ENCODE results near the gene CACHD1.

CACHD1 gene

GRCh38 chr1:64681043-64681442 is 211.1 kb downstream of the CACHD1 start:
- Histone ChIP-seq H3K4me3 (ENCODE audit: low read depth, low read length) (no peak overlapping the region), H4K12ac (ENCODE audit: low read depth, low read length) (no peak overlapping the region), H3K79me1 (ENCODE audit: low read length) (no peaks in the 10 kb centered on the region), H4K91ac (ENCODE audit: low read depth, low read length) (no peak overlapping the region), H3K23ac (ENCODE audit: low read length) (no peak overlapping the region), H3K27ac (ENCODE audit: low read depth, low read length) (no peak overlapping the region), H3K4ac (ENCODE audit: low read depth, low read length) (no peak overlapping the region), H2BK12ac (ENCODE audit: low read length) (no peak overlapping the region), H3K9me3 (ENCODE audit: insufficient read depth, low read depth, low read length) (no peaks in the 10 kb centered on the region), H3K4me1 (ENCODE audit: control insufficient read depth in 1 of 2, insufficient read depth in 2 of 2, low read length in 2 of 2) (peaks cover 0 to 4% of the 10 kb centered on the region in 2 experiments), H4K8ac (ENCODE audit: low read depth, low read length) (no peak overlapping the region), H3K36me3 (ENCODE audit: control insufficient read depth in 1 of 2, insufficient read depth in 2 of 2, low read length in 2 of 2) (no peaks in the 10 kb centered on the region), H2BK5ac (ENCODE audit: low read depth, low read length, poor library complexity) (no peak overlapping the region), H3K18ac (ENCODE audit: low read length) (no peak overlapping the region), H2AFZ (ENCODE audit: insufficient read depth, low read length, poor library complexity) (no peak overlapping the region), H2AK5ac (ENCODE audit: low read length) (no peak overlapping the region), H3K14ac (ENCODE audit: low read length) (no peak overlapping the region), H3K27me3 (ENCODE audit: insufficient read depth, low read length) (no peaks in the 10 kb centered on the region), H2BK120ac (ENCODE audit: insufficient read depth, low read length, poor library complexity) (no peak overlapping the region), H3K4me2 (ENCODE audit: low read length) (no peak overlapping the region), H3K9ac (ENCODE audit: low read length) (no peak overlapping the region), H3K79me2 (ENCODE audit: control insufficient read depth, insufficient read depth, low read length, poor library complexity) (no peaks in the 10 kb centered on the region)
- DNase-seq: no peak
- no CpG with 5 or more reads among the region's 5 CpGs for WGBS (ENCODE audit: extremely low coverage, insufficient coverage, insufficient read length)

- no peak overlapping the region for H2BK120ac ChIP-seq (ENCODE audit: insufficient read depth, low read length, poor library complexity)
- WGBS (ENCODE audit: extremely low coverage, insufficient coverage, insufficient read length): no CpG with 5 or more reads among the region's 2 CpGs
- H3K4me2 ChIP-seq (ENCODE audit: low read length): no peak overlapping the region
- H3K4me1 ChIP-seq (ENCODE audit: control insufficient read depth in 1 of 2, insufficient read depth in 2 of 2, low read length in 2 of 2): peaks cover 0 to 4% of the 10 kb centered on the region in 2 experiments
- no peaks in the 10 kb centered on the region for H3K79me2 ChIP-seq (ENCODE audit: control insufficient read depth, insufficient read depth, low read length, poor library complexity)
- no peak overlapping the region for H3K4ac ChIP-seq (ENCODE audit: low read depth, low read length)
- no peak overlapping the region for H3K23ac ChIP-seq (ENCODE audit: low read length)
- no peak overlapping the region for H2AFZ ChIP-seq (ENCODE audit: insufficient read depth, low read length, poor library complexity)
- H3K9ac ChIP-seq (ENCODE audit: low read length): no peak overlapping the region
- H3K27ac ChIP-seq (ENCODE audit: low read depth, low read length): no peak overlapping the region
- no peak overlapping the region for H2BK5ac ChIP-seq (ENCODE audit: low read depth, low read length, poor library complexity)
- H2BK12ac ChIP-seq (ENCODE audit: low read length): no peak overlapping the region
- H3K79me1 ChIP-seq (ENCODE audit: low read length): no peaks in the 10 kb centered on the region
- no peak overlapping the region for H3K4me3 ChIP-seq (ENCODE audit: low read depth, low read length)
- no peak overlapping the region for H4K91ac ChIP-seq (ENCODE audit: low read depth, low read length)
- H4K8ac ChIP-seq (ENCODE audit: low read depth, low read length): no peak overlapping the region
- no peak overlapping the region for H3K14ac ChIP-seq (ENCODE audit: low read length)
- H2AK5ac ChIP-seq (ENCODE audit: low read length): no peak overlapping the region
- no peaks in the 10 kb centered on the region for H3K9me3 ChIP-seq (ENCODE audit: insufficient read depth, low read depth, low read length)
- no peaks in the 10 kb centered on the region for H3K27me3 ChIP-seq (ENCODE audit: insufficient read depth, low read length)
- no peak overlapping the region for H3K18ac ChIP-seq (ENCODE audit: low read length)
- no peak for DNase-seq
- no peak overlapping the region for H4K12ac ChIP-seq (ENCODE audit: low read depth, low read length)
- no peaks in the 10 kb centered on the region for H3K36me3 ChIP-seq (ENCODE audit: control insufficient read depth in 1 of 2, insufficient read depth in 2 of 2, low read length in 2 of 2)
These were observed 213.5 kb downstream of the CACHD1 start for GRCh38 chr1:64683419-64683818.

- H3K23ac ChIP-seq (ENCODE audit: low read length): no peak overlapping the region
These were observed 215.3 kb downstream of the CACHD1 start for GRCh38 chr1:64685217-64685616.

GRCh38 chr1:64685765-64686341 is 215.9 kb downstream of the CACHD1 start:
- Histone ChIP-seq H3K79me2 (ENCODE audit: control insufficient read depth, insufficient read depth, low read length, poor library complexity) (no peaks in the 10 kb centered on the region), H3K4me3 (ENCODE audit: low read depth, low read length) (no peak overlapping the region), H4K12ac (ENCODE audit: low read depth, low read length) (no peak overlapping the region), H2BK5ac (ENCODE audit: low read depth, low read length, poor library complexity) (no peak overlapping the region), H3K14ac (ENCODE audit: low read length) (no peak overlapping the region), H2BK120ac (ENCODE audit: insufficient read depth, low read length, poor library complexity) (no peak overlapping the region), H3K9ac (ENCODE audit: low read length) (no peak overlapping the region), H3K18ac (ENCODE audit: low read length) (no peak overlapping the region), H2AK5ac (ENCODE audit: low read length) (no peak overlapping the region), H3K27ac (ENCODE audit: low read depth, low read length) (no peak overlapping the region), H3K36me3 (ENCODE audit: control insufficient read depth in 1 of 2, insufficient read depth in 2 of 2, low read length in 2 of 2) (no peaks in the 10 kb centered on the region), H2AFZ (ENCODE audit: insufficient read depth, low read length, poor library complexity) (no peak overlapping the region), H3K4me2 (ENCODE audit: low read length) (no peak overlapping the region), H3K23ac (ENCODE audit: low read length) (no peak overlapping the region), H4K8ac (ENCODE audit: low read depth, low read length) (no peak overlapping the region), H3K4ac (ENCODE audit: low read depth, low read length) (no peak overlapping the region), H3K4me1 (ENCODE audit: control insufficient read depth in 1 of 2, insufficient read depth in 2 of 2, low read length in 2 of 2) (peaks cover 0 to 4% of the 10 kb centered on the region in 2 experiments), H3K79me1 (ENCODE audit: low read length) (no peaks in the 10 kb centered on the region), H2BK12ac (ENCODE audit: low read length) (no peak overlapping the region), H3K27me3 (ENCODE audit: insufficient read depth, low read length) (no peaks in the 10 kb centered on the region), H3K9me3 (ENCODE audit: insufficient read depth, low read depth, low read length) (no peaks in the 10 kb centered on the region), H4K91ac (ENCODE audit: low read depth, low read length) (no peak overlapping the region)
- DNase-seq: no peak
- WGBS (ENCODE audit: extremely low coverage, insufficient coverage, insufficient read length): no CpG with 5 or more reads among the region's 6 CpGs

More at GRCh38 chr1:64685217-64685616, 215.3 kb downstream of the CACHD1 start:
- Histone ChIP-seq H3K79me2 (ENCODE audit: control insufficient read depth, insufficient read depth, low read length, poor library complexity) (no peaks in the 10 kb centered on the region), H3K4ac (ENCODE audit: low read depth, low read length) (no peak overlapping the region), H3K9me3 (ENCODE audit: insufficient read depth, low read depth, low read length) (no peaks in the 10 kb centered on the region), H3K9ac (ENCODE audit: low read length) (no peak overlapping the region), H2BK12ac (ENCODE audit: low read length) (no peak overlapping the region), H3K36me3 (ENCODE audit: control insufficient read depth in 1 of 2, insufficient read depth in 2 of 2, low read length in 2 of 2) (no peaks in the 10 kb centered on the region), H4K12ac (ENCODE audit: low read depth, low read length) (no peak overlapping the region), H3K27me3 (ENCODE audit: insufficient read depth, low read length) (no peaks in the 10 kb centered on the region), H2AFZ (ENCODE audit: insufficient read depth, low read length, poor library complexity) (no peak overlapping the region), H3K79me1 (ENCODE audit: low read length) (no peaks in the 10 kb centered on the region), H3K27ac (ENCODE audit: low read depth, low read length) (no peak overlapping the region), H3K4me3 (ENCODE audit: low read depth, low read length) (no peak overlapping the region), H2BK120ac (ENCODE audit: insufficient read depth, low read length, poor library complexity) (no peak overlapping the region), H3K14ac (ENCODE audit: low read length) (no peak overlapping the region), H3K18ac (ENCODE audit: low read length) (no peak overlapping the region), H2BK5ac (ENCODE audit: low read depth, low read length, poor library complexity) (no peak overlapping the region), H2AK5ac (ENCODE audit: low read length) (no peak overlapping the region), H4K91ac (ENCODE audit: low read depth, low read length) (no peak overlapping the region), H3K4me2 (ENCODE audit: low read length) (no peak overlapping the region), H3K4me1 (ENCODE audit: control insufficient read depth in 1 of 2, insufficient read depth in 2 of 2, low read length in 2 of 2) (peaks cover 0 to 4% of the 10 kb centered on the region in 2 experiments), H4K8ac (ENCODE audit: low read depth, low read length) (no peak overlapping the region)
- no CpG with 5 or more reads among the region's 1 CpG for WGBS (ENCODE audit: extremely low coverage, insufficient coverage, insufficient read length)
- DNase-seq: no peak

Measured in trophoblast cell (in vitro differentiated cells and primary cell).